Stimulated activated CD4-positive, alpha-beta T cell treated with anti-CD3 and anti-CD28 coated beads, Interleukin-2, amount 100 ng/mL, for 24 hours (primary cell): Measurements from ENCODE around the gene APOD.

Source experiments
- DNase-seq, 2 donors: peaks; one replicate each; pipeline ENCODE4 v3.0.0-alpha.2; 2020

The APOD gene

DNA sequence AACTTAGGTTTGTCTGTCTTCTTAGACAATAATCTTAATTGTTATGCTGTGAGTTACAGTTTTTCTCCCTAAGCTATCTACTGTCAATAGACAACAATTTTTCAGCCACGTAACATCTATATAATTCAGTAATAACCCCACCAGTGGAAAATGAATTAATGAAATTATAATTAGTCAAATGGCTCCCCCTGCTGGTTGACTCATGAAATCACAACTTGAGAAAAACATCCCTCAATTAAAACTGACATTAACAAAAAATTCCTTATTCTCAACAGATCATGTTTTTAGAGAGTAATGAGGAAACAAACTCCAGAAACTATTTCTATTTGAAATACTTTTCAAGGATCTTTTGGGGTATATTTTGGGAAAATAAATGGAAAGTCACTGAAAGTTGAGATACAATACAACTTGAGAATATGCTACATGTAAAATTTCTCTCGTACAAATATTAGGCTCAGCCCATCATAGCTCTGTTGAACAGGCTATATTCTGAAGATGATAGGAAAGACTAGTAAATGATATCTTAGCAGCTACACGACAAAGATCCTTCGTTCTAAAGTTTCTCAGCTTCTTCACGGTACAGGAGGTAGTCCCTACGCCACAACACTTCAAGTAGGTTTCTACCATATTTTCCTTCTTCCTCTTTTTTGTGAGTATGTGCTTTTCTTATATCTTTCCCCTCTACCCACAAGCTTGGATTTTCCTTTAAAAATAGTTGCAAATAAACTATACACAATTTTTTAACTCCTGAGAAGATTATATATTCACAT, 61.3 kb downstream of the APOD start:
- peak in 1 of 2 donors; percentile 56 for DNase-seq
